ENCODE measurements around the gene NKAPD1. TPM values are rescaled to one million over a fixed set of nuclear protein-coding genes. Genes with fewer than 3 reads are reported as not detected.

The NKAPD1 gene
- total and polyA plus RNA-seq, 2 of the 13 experiments (the other 11 are each of a cell fraction or from before 2014, with no cell fraction given) = 11.2 to 22.5 TPM

DNA sequence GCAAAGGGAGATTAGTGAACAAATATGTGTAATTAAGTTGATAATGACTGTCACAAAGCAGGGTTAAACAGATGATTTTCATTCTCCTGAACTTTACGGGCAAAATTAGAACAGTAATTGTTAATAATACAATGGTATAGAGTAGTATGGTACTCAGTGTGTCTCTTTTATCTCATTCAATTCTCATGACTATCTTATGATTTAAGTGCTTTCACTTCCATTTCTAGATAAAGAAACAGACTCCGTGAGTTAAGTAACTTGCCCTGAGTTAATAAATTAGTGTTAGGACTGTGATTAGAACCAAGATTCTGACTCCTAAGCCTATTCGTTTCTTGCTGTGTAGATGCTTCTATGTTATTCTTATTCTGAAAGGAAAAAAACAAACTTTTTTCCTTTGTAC lies 22.3 kb upstream of the NKAPD1 start:
- DNase-seq (ENCODE audit: low spot score) (no peak), FAIRE-seq (no peak), ATAC-seq (no peak)
- intact Hi-C loops (cut with micrococcal nuclease; ENCODE audit: unreplicated experiment) = no loop called here
- no peaks in the 10 kb centered on the region for H3K4me1 ChIP-seq (ENCODE audit: insufficient read depth, low read length)
- H3K27ac ChIP-seq (ENCODE audit: extremely low read length, insufficient read depth, low read length) = no peak overlapping the region
- H2AFZ ChIP-seq (ENCODE audit: low read length) = no peak overlapping the region
- no peaks in the 10 kb centered on the region for H3K27me3 ChIP-seq (ENCODE audit: control insufficient read depth in 1 of 2, insufficient read depth in 2 of 2, low read length in 2 of 2)
- no TSS peak for BruUV-seq (replicated peaks)
- WGBS (ENCODE audit: low lambda C conversion rate) = 98% methylated on average over 3 of the region's 3 CpGs
- TF ChIP-seq ZNF563 (CRISPR knock-in tag; IDR thresholded peaks at IDR 0.05) = no peak
- no peak for TF ChIP-seq YY1 (IDR thresholded peaks at IDR 0.05; ENCODE audit: insufficient read depth, insufficient replicate concordance, low read depth, low read length)
- TF ChIP-seq, protein P1, sequence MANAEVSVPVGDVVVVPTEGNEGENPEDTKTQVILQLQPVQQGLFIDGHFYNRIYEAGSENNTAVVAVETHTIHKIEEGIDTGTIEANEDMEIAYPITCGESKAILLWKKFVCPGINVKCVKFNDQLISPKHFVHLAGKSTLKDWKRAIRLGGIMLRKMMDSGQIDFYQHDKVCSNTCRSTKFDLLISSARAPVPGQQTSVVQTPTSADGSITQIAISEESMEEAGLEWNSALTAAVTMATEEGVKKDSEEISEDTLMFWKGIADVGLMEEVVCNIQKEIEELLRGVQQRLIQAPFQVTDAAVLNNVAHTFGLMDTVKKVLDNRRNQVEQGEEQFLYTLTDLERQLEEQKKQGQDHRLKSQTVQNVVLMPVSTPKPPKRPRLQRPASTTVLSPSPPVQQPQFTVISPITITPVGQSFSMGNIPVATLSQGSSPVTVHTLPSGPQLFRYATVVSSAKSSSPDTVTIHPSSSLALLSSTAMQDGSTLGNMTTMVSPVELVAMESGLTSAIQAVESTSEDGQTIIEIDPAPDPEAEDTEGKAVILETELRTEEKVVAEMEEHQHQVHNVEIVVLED (CRISPR knock-in tag; IDR thresholded peaks at IDR 0.05; ENCODE audit: borderline replicate concordance) = no peak
- no peak for TF ChIP-seq RARA (CRISPR knock-in tag; IDR thresholded peaks at IDR 0.05)
- H3K9ac ChIP-seq (ENCODE audit: insufficient read depth, low read depth, low read length) = no peak overlapping the region
- in situ Hi-C loops (cut with HindIII; ENCODE audit: extremely low pct_ligation_motif_present, low pct_unique_long_range_greater_than_20kb) = no loop called here
- H3K4me3 ChIP-seq (replicated peaks in 1 of 3; ENCODE audit: insufficient read depth in 1 of 3, low read depth in 2 of 3, low read length in 3 of 3) = no peak overlapping the region
- no peaks in the 10 kb centered on the region for H3K9me3 ChIP-seq (ENCODE audit: low read length)
- ChIA-PET POLR2A (no interaction called here), CTCF (ENCODE audit: low intra/inter-chr PET ratio, low total read pairs) (no interaction called here)
- no peak overlapping the region for H3K4me2 ChIP-seq (ENCODE audit: low read depth, low read length)
- H3K36me3 ChIP-seq (replicated peaks in 1 of 2; ENCODE audit: control insufficient read depth in 1 of 2, insufficient read depth in 2 of 2, low read length in 2 of 2) = peaks cover 5 to 54% of the 10 kb centered on the region in 2 experiments; a peak in 4 of 5 replicates
- peaks cover 5% of the 10 kb centered on the region for H3K79me2 ChIP-seq (ENCODE audit: insufficient read depth, low read length)
- no peaks in the 10 kb centered on the region for H4K20me1 ChIP-seq (ENCODE audit: insufficient read depth, low read length)

DNA sequence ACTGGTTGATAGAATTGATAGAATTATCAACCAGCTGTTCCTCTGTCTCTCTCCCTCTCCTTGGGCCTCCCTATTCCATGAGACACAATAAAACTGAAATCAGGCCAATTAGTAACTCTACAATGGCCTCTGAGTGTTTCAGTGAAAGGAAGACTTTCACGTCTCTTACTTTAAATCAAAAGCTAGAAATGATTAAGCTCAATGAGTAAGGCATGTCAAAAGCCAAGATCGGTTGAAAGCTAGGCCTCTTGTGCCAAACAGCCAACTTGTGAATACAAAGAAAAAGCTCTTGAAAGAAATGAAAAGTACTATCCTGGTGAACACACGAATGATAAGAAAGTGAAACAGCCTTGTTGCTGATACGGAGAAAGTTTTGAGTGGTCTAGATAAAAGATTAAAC lies 16.9 kb upstream of the NKAPD1 start:
- TF ChIP-seq, protein P2, sequence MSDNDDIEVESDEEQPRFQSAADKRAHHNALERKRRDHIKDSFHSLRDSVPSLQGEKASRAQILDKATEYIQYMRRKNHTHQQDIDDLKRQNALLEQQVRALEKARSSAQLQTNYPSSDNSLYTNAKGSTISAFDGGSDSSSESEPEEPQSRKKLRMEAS (IDR thresholded peaks at IDR 0.05) = no peak
- TF ChIP-seq ZNF337 (CRISPR knock-in tag; IDR thresholded peaks at IDR 0.05; ENCODE audit: borderline replicate concordance, low read depth) (no peak), KLF9 (CRISPR knock-in tag; IDR thresholded peaks at IDR 0.05; ENCODE audit: low read depth) (no peak), NCOA1 (CRISPR knock-in tag; IDR thresholded peaks at IDR 0.05) (no peak)
- CTCF ChIA-PET (ENCODE audit: low intra/inter-chr PET ratio, low total read pairs) = no interaction called here
- no TSS peak for BruUV-seq (replicated peaks)

More for the DNA sequence above, 16.9 kb upstream of the NKAPD1 start:
- ATAC-seq (no peak), FAIRE-seq (no peak), DNase-seq (ENCODE audit: low spot score) (no peak)
- Histone ChIP-seq H3K4me3 (replicated peaks in 1 of 3; ENCODE audit: insufficient read depth in 1 of 3, low read depth in 2 of 3, low read length in 3 of 3) (no peak overlapping the region), H3K36me3 (replicated peaks in 1 of 2; ENCODE audit: control insufficient read depth in 1 of 2, insufficient read depth in 2 of 2, low read length in 2 of 2) (peaks cover 17 to 59% of the 10 kb centered on the region in 2 experiments), H3K27ac (ENCODE audit: extremely low read length, insufficient read depth, low read length) (no peak overlapping the region), H3K9me3 (ENCODE audit: low read length) (no peaks in the 10 kb centered on the region), H3K9ac (ENCODE audit: insufficient read depth, low read depth, low read length) (no peak overlapping the region), H4K20me1 (ENCODE audit: insufficient read depth, low read length) (no peaks in the 10 kb centered on the region), H3K27me3 (ENCODE audit: control insufficient read depth in 1 of 2, insufficient read depth in 2 of 2, low read length in 2 of 2) (no peaks in the 10 kb centered on the region), H3K4me2 (ENCODE audit: low read depth, low read length) (no peak overlapping the region), H2AFZ (ENCODE audit: low read length) (no peak overlapping the region), H3K4me1 (ENCODE audit: insufficient read depth, low read length) (no peaks in the 10 kb centered on the region), H3K79me2 (ENCODE audit: insufficient read depth, low read length) (no peaks in the 10 kb centered on the region)
- WGBS (ENCODE audit: low lambda C conversion rate) = 97% methylated on average over 4 of the region's 4 CpGs
- POLR2A ChIA-PET = no interaction called here
- intact Hi-C loops (cut with micrococcal nuclease; ENCODE audit: unreplicated experiment) (no loop called here), in situ Hi-C loops (cut with HindIII; ENCODE audit: extremely low pct_ligation_motif_present, low pct_unique_long_range_greater_than_20kb) (no loop called here)
